ENCODE results near the gene FBXO15.

The FBXO15 gene

GRCh38 chr18:74152857-74153256 is 5.2 kb upstream of the FBXO15 start:
- DNase-seq = no peak

GRCh38 chr18:74152270-74152669 is 4.6 kb upstream of the FBXO15 start:
- DNase-seq = no peak

- DNase-seq = no peak
Measured at GRCh38 chr18:74149878-74150277, 2.2 kb upstream of the FBXO15 start.

- no peak for DNase-seq
Measured at GRCh38 chr18:74148543-74149070, 973 bp upstream of the FBXO15 start.

- DNase-seq = no peak
Measured at GRCh38 chr18:74147491-74147778, 199 bp downstream of the FBXO15 start.

- DNase-seq = no peak
Measured at GRCh38 chr18:74146756-74147155, 878 bp downstream of the FBXO15 start.

- no peak for DNase-seq
Measured at GRCh38 chr18:74142252-74142651, 5.4 kb downstream of the FBXO15 start.

GRCh38 chr18:74141667-74142066 is 6.0 kb downstream of the FBXO15 start:
- no peak for DNase-seq

GRCh38 chr18:74140582-74140981 is 7.1 kb downstream of the FBXO15 start:
- no peak for DNase-seq

- no peak for DNase-seq
Measured at GRCh38 chr18:74139888-74140287, 7.7 kb downstream of the FBXO15 start.

- DNase-seq = no peak
Measured at GRCh38 chr18:74139411-74139810, 8.2 kb downstream of the FBXO15 start.

GRCh38 chr18:74137920-74138538 is 9.6 kb downstream of the FBXO15 start:
- no peak for DNase-seq

- no peak for DNase-seq
Measured at GRCh38 chr18:74132201-74132600, 15.4 kb downstream of the FBXO15 start.

- DNase-seq = no peak
Measured at GRCh38 chr18:74131124-74131523, 16.5 kb downstream of the FBXO15 start.

GRCh38 chr18:74128159-74128558 is 19.5 kb downstream of the FBXO15 start:
- no peak for DNase-seq

- no peak for DNase-seq
Measured at GRCh38 chr18:74126684-74127655, 20.7 kb downstream of the FBXO15 start.

GRCh38 chr18:74124642-74125041 is 23.0 kb downstream of the FBXO15 start:
- no peak for DNase-seq

- no peak for DNase-seq
Measured at GRCh38 chr18:74123200-74123599, 24.4 kb downstream of the FBXO15 start.

- DNase-seq = no peak
Measured at GRCh38 chr18:74116633-74117554, 30.7 kb downstream of the FBXO15 start.

- no peak for DNase-seq
Measured at GRCh38 chr18:74115046-74115445, 32.6 kb downstream of the FBXO15 start.

- no peak for DNase-seq
Measured at GRCh38 chr18:74114116-74114515, 33.5 kb downstream of the FBXO15 start.

- DNase-seq = no peak
Measured at GRCh38 chr18:74113711-74114110, 33.9 kb downstream of the FBXO15 start.

GRCh38 chr18:74110976-74111375 is 36.7 kb downstream of the FBXO15 start:
- no peak for DNase-seq

Data from activated CD4-positive, alpha-beta T cell treated with anti-CD3 and anti-CD28 coated beads for 1 hour (primary cell).